Vagina (tissue), 2 donors: ENCODE data around the gene DGKI.

Experiments
- CTCF ChIP-seq, 3 experiments: fragments of 450-650 bp in 2 of 3; fragments of 200-600 bp in 1 of 3; sonication (generic) in 1 of 3; IDR thresholded peaks; one replicate each; pipeline ENCODE4 v1.5.1; 2017 to 2019; ENCODE audit warnings: antibody characterized with exemption in 3 of 3, mild to moderate bottlenecking in 2 of 3, moderate library complexity in 2 of 3
- POLR2A ChIP-seq, 2 donors: fragments of 450-650 bp; IDR thresholded peaks; one replicate each; pipeline ENCODE4 v1.6.1; 2017; ENCODE audit warnings: antibody characterized with exemption in 2 of 2, mild to moderate bottlenecking in 2 of 2, moderate library complexity in 2 of 2
- POLR2AphosphoS5 ChIP-seq, 2 donors: sonication (generic); formaldehyde crosslinking; IDR thresholded peaks; one replicate each; pipeline ENCODE4 v1.9.0; 2017; ENCODE audit warnings: antibody characterized with exemption in 2 of 2, mild to moderate bottlenecking in 2 of 2, low read depth in 1 of 2; ENCODE audit not compliant: insufficient read depth in 1 of 2

- TF ChIP-seq POLR2A (IDR thresholded peaks at IDR 0.05) (no peak), CTCF (IDR thresholded peaks at IDR 0.05) (no peak), POLR2AphosphoS5 (IDR thresholded peaks at IDR 0.05; ENCODE audit: insufficient read depth in 1 of 2, low read depth in 1 of 2) (no peak)
Observed at GRCh38 chr7:137853053-137853452, 6.3 kb upstream of the DGKI start.
